PFSK-1 (cell line): ENCODE data around the gene PODXL2.

Source experiments
- POLR2AphosphoS5 ChIP-seq: IDR thresholded peaks from 2 replicates; pipeline ENCODE4 v1.6.1; 2012; ENCODE audit warnings: low read depth, mild to moderate bottlenecking, control low read depth, low read length, moderate library complexity
- TAF1 ChIP-seq: IDR thresholded peaks from 2 replicates; pipeline ENCODE4 v1.6.1; 2012; ENCODE audit warnings: low read length, control low read depth, borderline replicate concordance; ENCODE audit not compliant: insufficient read depth

GRCh38 chr3:127610105-127610504 is 18.9 kb upstream of the PODXL2 start:
- TF ChIP-seq TAF1 (no peak), POLR2AphosphoS5 (no peak)
